ENCODE measurements around the gene HDAC4. TPM values are rescaled to one million over a fixed set of nuclear protein-coding genes. Genes with fewer than 3 reads are reported as not detected.

Gene HDAC4
- total RNA-seq, 4 donors from 2014 or later = 12.9 to 91.6 (median 39.8) TPM

DNA sequence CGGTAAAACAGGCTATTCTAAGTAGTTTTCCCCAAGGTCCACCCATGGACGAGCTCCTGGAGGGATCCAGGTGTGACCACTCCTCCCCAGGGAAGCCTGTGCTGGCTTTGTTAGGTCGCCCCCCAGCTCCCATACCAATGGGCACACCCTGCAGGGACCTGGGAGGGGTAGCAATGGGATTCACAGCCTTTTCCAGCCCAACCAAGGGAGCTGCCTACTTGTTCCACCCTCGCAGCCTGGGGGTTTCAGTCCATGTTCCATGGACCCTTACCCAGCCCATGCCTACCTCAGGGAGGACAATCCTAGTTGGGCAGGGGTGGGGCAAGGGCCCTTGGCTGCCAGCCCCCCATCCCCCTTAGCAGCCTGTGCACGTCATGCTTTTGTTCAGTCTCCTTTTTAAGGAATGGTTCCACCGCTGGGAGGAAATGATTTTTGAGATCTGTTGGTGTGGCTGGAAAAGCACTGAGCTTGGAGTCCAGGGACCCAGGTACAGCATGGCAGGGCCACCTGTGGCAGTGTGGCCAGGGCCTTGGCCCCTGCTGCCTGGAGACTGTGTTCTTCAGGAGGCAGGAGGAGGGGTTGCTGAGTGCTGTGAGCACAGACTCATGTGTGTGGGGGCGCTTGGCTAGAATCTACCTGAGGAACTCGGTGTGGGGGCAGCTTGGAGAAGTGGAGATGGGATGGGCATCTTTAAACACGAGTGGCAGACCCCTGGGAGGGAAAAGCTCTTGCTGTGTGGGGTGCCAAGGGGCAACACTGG lies 386.2 kb downstream of the HDAC4 start:
- intact Hi-C loops (cut with DNase I) = no loop called here
- H3K36me3 ChIP-seq = no peaks in the 10 kb centered on the region
- H3K4me1 ChIP-seq = no peaks in the 10 kb centered on the region
- WGBS, 2 donors = 77 to 88% methylated on average over 9 of the region's 9 CpGs
- TF ChIP-seq, protein P1, sequence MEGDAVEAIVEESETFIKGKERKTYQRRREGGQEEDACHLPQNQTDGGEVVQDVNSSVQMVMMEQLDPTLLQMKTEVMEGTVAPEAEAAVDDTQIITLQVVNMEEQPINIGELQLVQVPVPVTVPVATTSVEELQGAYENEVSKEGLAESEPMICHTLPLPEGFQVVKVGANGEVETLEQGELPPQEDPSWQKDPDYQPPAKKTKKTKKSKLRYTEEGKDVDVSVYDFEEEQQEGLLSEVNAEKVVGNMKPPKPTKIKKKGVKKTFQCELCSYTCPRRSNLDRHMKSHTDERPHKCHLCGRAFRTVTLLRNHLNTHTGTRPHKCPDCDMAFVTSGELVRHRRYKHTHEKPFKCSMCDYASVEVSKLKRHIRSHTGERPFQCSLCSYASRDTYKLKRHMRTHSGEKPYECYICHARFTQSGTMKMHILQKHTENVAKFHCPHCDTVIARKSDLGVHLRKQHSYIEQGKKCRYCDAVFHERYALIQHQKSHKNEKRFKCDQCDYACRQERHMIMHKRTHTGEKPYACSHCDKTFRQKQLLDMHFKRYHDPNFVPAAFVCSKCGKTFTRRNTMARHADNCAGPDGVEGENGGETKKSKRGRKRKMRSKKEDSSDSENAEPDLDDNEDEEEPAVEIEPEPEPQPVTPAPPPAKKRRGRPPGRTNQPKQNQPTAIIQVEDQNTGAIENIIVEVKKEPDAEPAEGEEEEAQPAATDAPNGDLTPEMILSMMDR (IDR thresholded peaks at IDR 0.05) = no peak
- TF ChIP-seq POLR2A (IDR thresholded peaks at IDR 0.05) = no peak
- no peaks in the 10 kb centered on the region for H3K27me3 ChIP-seq
- no peak overlapping the region for H3K27ac ChIP-seq
- H3K4me3 ChIP-seq (replicated peaks in 1 of 3) = no peak overlapping the region
- no peak for DNase-seq
- no peaks in the 10 kb centered on the region for H3K9me3 ChIP-seq

DNA sequence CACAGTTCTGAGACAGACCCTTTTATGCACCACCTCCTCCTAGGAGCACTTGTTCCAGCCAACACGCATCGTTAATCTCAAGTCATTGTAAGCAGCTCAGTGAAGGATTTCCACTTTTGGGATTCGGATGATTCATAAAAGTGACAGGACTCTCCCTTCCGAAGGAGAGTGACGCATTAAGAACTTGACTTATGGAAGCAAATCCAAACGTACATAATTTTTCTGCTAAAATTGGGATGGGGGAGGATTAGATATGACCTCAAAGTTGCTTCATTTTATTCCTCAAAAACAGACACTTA lies 387.2 kb downstream of the HDAC4 start:
- Histone ChIP-seq H3K27me3 (no peaks in the 10 kb centered on the region), H3K27ac (no peak overlapping the region), H3K9me3 (no peaks in the 10 kb centered on the region), H3K4me3 (replicated peaks in 1 of 3) (no peak overlapping the region), H3K4me1 (no peaks in the 10 kb centered on the region), H3K36me3 (no peaks in the 10 kb centered on the region)
- intact Hi-C loops (cut with DNase I) = no loop called here
- TF ChIP-seq POLR2A (IDR thresholded peaks at IDR 0.05) = no peak
- TF ChIP-seq, protein P1 (IDR thresholded peaks at IDR 0.05) = no peak
- peak in 1 of 2 donors; percentile 40 for DNase-seq
- WGBS, 2 donors = 42 to 49% methylated on average over 6 of the region's 6 CpGs

DNA sequence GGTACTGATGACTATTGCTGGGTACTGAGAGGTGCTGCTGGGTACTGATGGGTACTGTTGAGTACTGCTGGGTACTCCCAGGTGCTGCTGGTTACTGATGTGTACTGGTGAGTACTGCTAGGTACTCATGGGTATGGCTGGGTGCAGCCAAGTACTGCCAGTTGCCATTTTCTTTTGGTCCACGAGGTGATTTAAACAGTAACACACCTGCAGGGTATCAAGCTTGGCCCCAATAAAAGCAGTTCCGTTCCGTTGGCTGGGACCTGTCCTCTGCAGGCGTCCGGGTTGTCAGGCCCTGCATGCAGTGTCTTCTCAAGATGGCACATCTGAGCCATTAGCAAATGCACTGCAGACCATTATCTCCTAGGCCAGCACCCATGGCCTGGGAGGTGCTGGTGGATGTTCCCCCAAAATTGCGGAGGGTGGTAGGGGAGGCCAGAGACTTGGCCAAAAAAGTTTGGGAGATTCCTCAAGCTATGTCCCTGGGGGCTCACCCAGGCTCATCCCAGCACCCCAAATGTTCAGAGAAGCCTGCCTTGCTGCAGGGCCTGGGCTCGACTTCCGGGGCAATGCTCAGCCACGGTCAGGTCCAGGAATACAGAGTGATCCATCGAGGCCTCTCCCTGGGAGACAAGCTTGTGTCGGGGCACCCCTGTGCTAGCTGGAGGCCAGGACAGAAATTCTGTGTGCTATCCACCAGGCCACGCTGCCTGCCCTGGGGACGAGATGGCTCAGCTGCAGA lies 387.7 kb downstream of the HDAC4 start:
- no peak overlapping the region for H3K27ac ChIP-seq
- TF ChIP-seq, protein P1 (IDR thresholded peaks at IDR 0.05) = no peak
- TF ChIP-seq POLR2A (IDR thresholded peaks at IDR 0.05) = no peak

GRCh38 chr2:239012228-239012627 lies 388.6 kb downstream of the HDAC4 start:
- no peak for DNase-seq
- Histone ChIP-seq H3K36me3 (no peaks in the 10 kb centered on the region), H3K27ac (no peak overlapping the region), H3K9me3 (no peaks in the 10 kb centered on the region), H3K4me1 (no peaks in the 10 kb centered on the region), H3K4me3 (replicated peaks in 1 of 3) (no peak overlapping the region), H3K27me3 (no peaks in the 10 kb centered on the region)
- TF ChIP-seq POLR2A (IDR thresholded peaks at IDR 0.05) = no peak
- TF ChIP-seq, protein P1 (IDR thresholded peaks at IDR 0.05) = no peak
- 90 to 96% methylated on average over 9 of the region's 9 CpGs for WGBS, 2 donors
- intact Hi-C loops (cut with DNase I) = no loop called here

More for the DNA sequence above, 387.7 kb downstream of the HDAC4 start:
- no peaks in the 10 kb centered on the region for H3K27me3 ChIP-seq
- DNase-seq = peak in 1 of 2 donors; percentile 40
- H3K36me3 ChIP-seq = no peaks in the 10 kb centered on the region
- H3K9me3 ChIP-seq = no peaks in the 10 kb centered on the region
- intact Hi-C loops (cut with DNase I) = no loop called here
- WGBS, 2 donors = 71 to 82% methylated on average over 11 to 12 of the region's 13 CpGs
- H3K4me1 ChIP-seq = no peaks in the 10 kb centered on the region
- no peak overlapping the region for H3K4me3 ChIP-seq (replicated peaks in 1 of 3)

- DNase-seq = no peak
- intact Hi-C loops (cut with DNase I) = no loop called here
- no peaks in the 10 kb centered on the region for H3K4me1 ChIP-seq
- H3K9me3 ChIP-seq = no peaks in the 10 kb centered on the region
- H3K4me3 ChIP-seq (replicated peaks in 1 of 3) = no peak overlapping the region
- H3K36me3 ChIP-seq = no peaks in the 10 kb centered on the region
- TF ChIP-seq, protein P1 (IDR thresholded peaks at IDR 0.05) = no peak
- TF ChIP-seq POLR2A (IDR thresholded peaks at IDR 0.05) = no peak
- no peaks in the 10 kb centered on the region for H3K27me3 ChIP-seq
- H3K27ac ChIP-seq = no peak overlapping the region
- 74 to 86% methylated on average over 11 to 12 of the region's 12 CpGs for WGBS, 2 donors
These were observed 391.2 kb downstream of the HDAC4 start for GRCh38 chr2:239009589-239009961.
